GM19025 (cell line): ENCODE measurements around the gene MIR17HG.
"Not testable (repeated sequence)": the region's sequence is repeated elsewhere in the genome, so short reads cannot be mapped to it uniquely, and the experiment has no call there.

ENCODE experiments used
- ATAC-seq: cut with Tn5 transposase; IDR thresholded peaks from one replicate; pipeline ENCODE4 v1.9.1; 2021; ENCODE audit warnings: mild to moderate bottlenecking, low read depth, moderate library complexity; ENCODE audit not compliant: unreplicated experiment

Gene MIR17HG

DNA sequence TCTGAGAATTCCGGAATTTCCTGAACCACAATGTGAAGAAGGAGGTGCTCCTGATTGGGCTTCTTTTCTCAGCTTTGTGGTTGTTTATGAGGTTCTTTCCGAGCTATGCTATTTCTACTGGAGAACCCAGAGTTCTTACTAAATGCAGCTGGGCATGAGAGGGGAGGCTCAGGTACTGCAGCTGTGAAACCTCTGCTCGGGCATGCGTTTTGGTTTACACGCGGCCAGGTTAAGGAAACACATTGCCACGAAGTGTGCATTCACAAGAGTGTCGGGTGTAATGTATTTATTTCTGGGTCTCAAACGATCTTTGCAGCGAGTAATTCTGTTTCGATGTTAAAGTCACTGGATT lies 661 bp upstream of the MIR17HG start:
- peak; percentile 4 for ATAC-seq

DNA sequence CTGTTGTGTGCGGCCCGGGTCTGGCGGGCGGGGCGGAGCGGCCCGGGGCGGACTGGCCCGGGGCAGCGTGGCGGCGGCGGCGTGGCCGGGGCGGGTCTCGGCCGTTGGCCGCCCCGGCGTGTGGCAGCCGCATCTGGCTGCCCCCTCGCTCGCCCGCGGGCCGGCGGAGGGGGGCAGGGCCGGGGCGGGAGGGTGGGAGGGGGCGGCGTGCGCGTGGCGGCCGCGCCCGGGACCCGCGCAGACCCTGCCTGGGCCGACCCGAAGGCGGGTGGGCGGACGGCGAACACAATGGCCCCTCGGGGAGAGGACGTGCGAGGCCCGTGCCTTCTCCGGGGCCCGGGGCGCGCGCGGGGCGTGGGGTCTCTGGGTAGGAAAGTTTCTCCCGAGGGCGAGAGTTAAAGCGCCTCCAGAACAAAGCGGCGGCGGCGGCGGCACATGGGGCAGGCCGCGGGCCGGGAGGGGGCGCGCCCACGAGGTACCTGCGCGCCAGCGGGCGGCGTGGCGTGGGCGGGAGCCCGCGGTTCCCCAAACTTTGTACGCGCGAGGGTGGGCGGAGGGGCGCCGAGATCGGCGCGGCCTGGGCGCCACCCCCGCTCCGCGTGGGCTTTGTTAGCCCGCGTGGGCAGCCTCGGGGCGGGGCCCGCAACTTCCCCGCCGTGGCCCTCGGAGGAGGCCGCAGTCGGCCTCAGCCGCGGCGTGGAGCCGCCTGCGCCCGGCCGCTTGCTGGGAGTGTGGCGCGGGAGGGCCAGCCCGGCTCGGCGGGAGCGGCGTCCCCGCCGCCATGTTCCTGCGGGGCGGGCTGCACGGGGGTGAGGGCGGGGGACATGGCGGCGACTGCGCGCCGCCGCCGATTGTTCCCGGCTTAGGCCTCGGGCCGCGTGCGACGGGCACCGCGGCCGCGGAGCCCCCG lies 764 bp downstream of the MIR17HG start:
- peak; percentile 31 for ATAC-seq

DNA sequence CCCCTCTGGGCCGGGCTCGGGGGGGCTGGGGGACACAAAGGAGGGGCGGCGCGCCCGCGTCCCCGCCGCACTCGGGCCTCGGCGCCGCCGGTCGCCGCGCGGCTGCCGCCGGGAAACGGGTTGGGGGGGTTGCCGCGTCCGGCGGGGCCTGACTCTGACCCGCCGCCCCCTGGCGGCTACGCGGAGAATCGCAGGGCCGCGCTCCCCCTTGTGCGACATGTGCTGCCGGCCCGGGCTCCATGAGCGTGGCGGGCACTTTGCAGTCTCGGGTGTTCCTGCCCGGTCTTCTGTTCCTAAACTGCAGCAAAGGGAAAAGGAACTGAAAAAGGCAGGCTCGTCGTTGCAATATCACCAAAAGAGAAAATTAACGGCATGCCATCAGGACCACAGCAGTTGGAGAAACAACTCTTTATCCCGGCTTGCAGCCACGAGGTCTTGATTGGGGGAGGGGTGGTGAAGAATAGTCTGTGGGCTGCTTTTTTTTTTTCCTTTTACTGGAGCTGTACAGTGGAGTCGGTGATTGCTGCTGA lies 1.5 kb downstream of the MIR17HG start:
- peak; percentile 45 for ATAC-seq

DNA sequence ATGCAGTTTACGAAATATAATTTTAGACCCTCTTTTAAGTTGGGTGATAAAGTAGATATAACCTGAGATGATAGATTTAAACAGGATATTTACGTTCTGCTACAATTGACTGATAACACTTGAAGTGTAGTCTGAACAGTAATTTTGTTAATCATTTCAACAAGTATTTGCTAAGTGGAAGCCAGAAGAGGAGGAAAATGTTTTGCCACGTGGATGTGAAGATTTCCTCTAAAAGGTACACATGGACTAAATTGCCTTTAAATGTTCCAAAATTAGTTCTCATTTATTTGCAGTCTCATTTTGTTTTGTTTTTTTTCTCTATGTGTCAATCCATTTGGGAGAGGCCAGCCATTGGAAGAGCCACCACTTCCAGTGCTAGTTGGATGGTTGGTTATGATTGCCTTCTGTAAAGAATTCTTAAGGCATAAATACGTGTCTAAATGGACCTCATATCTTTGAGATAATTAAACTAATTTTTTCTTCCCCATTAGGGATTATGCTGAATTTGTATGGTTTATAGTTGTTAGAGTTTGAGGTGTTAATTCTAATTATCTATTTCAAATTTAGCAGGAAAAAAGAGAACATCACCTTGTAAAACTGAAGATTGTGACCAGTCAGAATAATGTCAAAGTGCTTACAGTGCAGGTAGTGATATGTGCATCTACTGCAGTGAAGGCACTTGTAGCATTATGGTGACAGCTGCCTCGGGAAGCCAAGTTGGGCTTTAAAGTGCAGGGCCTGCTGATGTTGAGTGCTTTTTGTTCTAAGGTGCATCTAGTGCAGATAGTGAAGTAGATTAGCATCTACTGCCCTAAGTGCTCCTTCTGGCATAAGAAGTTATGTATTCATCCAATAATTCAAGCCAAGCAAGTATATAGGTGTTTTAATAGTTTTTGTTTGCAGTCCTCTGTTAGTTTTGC lies 2.8 kb downstream of the MIR17HG start:
- no peak for ATAC-seq

DNA sequence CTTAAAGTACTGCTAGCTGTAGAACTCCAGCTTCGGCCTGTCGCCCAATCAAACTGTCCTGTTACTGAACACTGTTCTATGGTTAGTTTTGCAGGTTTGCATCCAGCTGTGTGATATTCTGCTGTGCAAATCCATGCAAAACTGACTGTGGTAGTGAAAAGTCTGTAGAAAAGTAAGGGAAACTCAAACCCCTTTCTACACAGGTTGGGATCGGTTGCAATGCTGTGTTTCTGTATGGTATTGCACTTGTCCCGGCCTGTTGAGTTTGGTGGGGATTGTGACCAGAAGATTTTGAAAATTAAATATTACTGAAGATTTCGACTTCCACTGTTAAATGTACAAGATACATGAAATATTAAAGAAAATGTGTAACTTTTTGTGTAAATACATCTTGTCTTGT lies 3.6 kb downstream of the MIR17HG start:
- no peak for ATAC-seq

DNA sequence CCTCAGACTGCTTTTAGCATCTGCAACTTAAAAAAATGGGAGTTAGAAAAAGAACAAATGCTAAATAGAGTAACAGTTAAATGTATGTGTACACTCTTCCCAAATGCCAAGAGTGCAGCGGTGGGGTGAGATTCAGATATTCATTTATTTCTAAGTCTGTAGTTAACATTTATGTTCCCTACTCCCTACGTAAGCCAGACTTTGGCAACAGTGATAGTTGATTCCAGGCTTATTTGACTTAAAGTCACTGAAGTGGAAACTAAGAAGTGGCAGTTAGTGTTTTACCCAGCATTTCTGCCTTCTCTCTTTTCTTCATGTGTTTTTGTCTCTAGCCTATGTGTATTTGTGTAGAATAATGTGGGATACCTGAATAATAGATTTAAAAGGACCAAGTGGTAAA lies 4.5 kb downstream of the MIR17HG start:
- no peak for ATAC-seq

DNA sequence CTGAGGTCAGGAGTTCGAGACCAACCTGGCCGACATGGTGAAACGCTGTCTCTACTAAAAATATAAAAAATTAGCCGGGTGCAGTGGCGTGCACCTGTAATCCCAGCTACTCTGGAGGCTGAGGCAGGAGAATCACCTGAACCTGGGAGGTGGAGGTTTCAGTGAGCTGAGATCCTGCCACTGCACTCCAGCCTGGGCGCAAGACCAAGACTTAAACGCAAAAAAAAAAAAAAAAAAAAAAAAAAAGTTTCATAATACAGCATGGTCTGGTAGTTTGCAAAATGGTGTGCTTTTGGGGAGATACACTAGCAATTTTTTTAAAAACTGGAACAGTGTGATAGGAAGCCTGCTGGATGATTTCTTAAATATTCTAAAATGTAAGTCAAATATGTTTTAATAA lies 5.4 kb downstream of the MIR17HG start:
- ATAC-seq, result not testable (repeated sequence)

DNA sequence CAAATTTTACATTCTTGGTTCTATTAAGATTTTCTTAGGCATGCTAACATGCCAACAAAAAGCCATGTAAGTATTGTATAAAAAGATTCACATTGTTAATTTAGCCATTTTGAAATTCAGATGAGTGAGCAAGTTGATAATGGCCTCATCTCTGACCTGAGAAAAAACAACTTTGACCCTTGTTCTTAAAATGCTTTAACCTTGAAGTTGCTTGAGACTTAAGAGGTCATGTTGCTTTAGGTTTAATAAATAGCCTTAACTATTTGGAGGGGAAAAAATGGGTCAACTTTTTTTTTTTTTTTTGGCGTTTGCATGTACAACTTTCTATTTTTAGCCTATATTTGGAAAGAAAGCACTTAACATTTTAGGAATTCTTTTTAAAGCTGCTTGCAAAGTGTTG lies 6.0 kb downstream of the MIR17HG start:
- ATAC-seq, result no peak

DNA sequence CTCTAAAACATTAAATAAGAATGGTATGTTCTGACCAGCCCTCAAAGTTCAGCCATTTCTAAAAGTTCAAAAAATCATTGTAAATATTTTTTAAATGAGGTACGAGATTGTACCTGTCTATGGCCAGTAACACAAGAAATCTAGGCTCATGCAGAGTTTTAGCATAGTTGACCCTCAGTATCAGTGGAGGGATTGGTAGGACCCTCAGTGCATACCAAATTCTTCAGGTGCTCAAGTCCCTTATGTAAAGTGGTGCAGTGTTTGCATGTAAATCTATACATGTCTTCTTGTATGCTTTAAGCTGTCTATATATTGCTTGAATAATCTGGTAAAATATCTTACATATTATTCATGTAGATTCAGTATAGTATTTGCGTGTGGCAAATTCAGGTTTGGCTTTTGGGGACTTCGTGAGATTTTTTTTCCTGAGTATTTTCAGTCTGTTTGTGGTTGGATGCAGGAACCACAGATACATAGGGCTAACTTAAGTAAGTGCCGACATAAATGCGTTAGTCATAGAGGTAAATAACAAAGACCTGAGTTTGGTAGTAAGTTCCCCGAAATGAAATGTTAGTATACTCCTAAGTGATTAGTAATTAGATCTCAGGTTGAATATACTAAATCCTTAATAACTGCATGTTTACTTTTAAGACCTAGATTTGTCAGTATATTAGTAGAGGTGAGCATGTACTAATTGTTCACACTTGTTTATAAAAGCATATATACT lies 7.8 kb downstream of the MIR17HG start:
- no peak for ATAC-seq

DNA sequence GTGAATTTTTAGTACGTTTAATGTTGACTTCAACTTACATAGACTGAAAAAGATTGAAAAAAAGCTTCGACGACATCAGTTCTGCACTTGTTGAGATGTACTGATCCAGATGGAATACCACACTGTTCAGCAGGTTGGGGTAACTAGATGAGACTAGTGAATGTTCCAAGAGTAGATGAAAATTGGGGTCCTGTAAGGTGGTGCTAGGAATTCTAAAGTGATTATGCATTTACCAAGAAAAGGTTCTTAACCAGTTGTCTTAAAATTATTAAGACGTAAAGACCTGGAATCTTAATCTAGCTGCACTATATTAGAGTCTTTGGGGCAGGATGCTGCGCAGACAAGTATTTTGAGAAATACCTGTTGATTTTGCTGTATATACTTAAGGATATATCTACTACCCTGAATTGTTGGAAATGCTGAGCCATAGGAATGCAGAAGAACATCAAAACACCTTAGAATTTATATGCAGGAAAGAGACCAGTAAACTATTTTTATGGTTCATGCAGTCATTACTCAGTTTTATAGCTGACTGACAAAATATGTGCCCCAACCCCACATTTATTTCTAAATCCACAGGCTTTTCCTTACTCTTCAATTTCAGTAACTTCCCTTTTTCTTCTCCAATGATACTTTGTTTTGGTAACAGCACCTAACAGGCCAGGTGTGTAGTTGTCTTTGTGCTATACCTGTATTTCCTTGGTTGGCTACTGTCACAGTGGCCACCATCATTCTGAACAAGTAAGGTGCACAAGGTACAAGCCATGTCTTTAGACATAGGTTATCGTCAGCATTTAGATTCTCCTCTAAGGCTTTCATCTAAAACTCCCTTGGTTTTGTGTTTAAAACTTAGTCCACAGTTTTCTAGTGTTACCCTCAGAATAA lies 8.6 kb downstream of the MIR17HG start:
- no peak for ATAC-seq

DNA sequence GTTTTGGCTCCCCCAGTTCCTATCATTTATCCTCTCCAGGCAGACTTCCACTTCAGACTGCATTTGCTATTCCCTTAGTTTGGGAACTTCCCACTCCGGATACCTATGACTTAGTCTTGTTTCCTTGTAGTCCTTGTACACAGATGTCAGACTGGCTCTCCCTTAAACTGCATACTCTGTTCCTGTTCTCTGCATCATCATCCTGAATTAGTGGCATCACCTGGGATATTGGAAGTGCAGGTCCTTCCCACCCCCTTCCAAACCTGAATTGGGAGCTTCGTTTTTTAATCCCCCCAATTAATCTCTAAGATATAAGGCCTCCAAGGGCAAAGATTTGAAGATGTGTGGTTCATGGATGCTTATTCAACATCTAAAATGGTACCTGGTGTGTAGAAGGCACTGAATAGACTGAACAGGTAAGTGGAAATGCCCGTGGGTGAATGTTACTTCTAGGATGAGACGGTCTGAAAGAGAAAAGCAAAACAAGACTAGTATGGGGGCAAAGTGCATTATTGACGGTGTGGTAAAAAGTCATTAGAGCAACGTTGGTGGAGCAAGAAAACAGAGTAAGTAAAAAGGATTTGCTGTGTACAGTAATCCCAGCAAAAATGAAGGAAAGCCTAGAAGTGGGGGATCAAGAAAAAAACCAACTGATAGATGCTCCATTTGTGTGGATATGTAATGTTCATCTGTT lies 9.6 kb downstream of the MIR17HG start:
- ATAC-seq, result no peak

DNA sequence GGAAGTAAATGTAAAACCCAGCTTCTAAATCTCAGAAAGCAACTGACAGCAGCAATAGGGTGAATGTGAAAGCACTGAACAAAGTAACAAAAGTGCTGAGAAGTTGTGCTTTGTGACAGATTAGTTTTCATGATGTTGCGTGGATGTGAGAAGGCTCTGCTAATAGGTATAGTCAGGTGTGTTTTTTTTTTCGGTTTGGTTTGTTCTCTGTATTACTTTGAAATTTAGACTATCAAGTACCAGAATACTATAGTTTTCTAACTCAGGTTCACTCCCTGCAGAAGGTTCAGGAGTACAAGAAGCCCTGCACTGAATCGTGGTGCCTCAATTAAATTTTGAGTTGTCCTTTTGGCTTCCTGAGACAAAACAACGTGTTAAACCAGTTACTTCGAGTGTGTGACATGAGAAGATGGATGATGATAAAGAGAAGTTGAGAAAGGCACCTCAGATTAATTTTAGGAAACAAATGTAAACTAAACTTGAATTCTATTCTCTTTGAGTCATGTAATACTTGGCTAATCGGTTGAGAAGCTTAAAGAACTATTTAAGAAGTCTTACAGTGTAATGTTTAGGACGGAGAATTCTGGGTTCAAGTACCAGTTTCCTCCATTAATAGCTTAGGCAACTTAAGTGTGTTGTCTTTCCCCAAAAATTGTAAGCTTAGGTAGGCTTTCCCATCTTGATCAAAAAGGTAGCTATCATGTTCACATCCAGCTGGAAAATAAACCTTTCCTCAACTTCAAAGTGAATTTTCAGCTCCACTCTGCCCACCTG lies 10.3 kb downstream of the MIR17HG start:
- no peak for ATAC-seq

DNA sequence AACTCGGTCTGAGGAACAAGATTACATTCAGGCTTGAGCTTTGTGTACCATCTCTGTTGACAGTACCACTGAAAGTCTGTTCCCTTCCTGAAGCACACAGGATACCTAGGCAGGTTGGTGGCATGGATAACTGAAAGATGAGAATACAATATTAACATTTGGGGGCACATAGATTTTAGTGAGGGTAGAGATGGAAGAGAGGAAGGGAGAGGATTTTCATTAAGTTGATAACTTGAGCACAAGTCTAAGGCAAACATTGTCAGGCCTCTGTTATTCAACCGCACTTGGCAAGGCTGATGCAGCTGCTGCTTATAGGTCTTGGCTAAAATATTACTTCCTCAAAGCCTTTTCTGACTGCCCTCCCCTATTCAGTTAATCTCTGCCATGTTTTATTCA lies 10.9 kb downstream of the MIR17HG start:
- no peak for ATAC-seq

DNA sequence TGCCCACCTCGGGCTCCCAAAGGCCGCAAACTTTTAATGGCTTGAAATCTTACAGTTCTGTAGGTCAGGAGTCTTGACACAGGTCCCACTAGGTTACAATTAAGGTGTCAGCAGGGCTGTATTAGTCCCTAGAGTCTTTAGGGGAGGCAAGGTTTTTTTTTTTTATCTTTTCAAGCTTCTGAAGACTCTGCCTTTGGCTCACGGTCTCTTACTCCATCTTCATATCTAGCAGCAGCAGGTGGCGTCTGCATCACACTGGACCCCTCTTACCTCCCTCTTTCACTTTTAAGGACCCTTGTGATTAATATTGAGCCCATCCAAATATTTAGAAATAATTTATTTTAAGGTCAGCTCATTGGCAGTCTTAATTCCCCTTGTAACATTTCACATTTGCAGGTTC lies 11.6 kb downstream of the MIR17HG start:
- ATAC-seq, result no peak

DNA sequence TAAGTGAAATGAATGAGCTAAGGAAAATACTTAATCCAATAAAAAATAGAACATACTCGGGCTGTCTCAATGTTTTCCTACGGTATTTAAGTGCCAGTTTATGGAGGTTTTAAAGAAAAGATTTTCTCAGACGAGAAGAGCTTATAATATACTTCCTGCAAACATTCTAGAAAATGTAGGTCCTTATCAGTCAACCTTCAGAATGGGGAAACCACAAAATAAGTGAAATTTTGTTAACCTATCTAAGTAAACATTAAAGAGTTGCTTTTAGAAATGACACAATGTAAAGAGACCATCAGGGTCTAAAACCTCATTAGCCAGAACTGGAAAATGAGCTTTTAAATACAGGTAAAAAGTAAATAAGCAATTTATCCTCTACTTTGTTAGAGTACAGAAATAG lies 12.1 kb downstream of the MIR17HG start:
- ATAC-seq, result no peak

DNA sequence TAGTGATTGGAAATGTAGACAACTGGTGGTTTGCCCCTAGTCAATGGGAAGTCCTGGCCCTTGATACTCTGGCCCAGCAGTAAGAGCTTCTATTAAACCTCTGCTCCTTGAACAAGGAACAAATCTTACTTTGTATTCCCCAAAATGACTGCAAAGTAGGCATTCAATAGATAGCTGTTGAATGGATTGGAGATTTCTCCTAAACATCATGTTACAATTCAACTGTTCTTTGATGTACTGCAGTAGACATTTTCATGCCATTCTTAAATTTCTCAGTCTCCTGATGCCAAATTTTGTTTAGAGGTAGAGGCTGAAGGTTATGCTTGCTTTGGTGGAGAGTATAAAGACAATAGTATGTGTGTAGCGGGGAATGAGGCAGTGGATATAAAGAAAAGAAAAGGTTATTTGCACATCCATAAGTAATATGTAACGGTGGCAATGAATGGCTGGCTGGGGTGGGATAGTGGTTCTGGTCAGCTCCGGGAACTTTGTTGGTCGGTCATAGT lies 12.8 kb downstream of the MIR17HG start:
- no peak for ATAC-seq

DNA sequence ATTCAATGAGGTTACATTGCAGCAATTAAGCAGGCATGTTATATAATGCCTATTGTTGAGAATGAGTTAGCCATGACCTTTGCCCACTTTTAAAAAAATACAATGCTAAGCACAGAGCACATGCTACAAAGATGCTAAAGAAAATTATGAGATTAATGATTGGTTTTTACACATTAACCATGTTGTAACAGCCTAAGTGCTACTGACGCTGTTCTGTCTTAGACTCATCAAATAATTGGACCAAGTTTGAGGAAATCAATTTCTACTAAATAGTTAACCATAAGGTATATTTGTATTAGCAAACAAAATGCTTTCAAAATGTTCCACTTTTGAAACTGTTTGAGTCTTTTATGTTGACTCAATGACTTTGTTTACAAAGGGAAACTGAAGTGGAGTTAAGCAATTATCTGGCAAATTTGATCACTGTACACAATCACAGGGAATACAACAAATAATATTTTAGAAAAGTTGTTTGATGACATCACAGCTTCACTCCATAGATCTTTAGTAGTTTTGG lies 14.3 kb downstream of the MIR17HG start:
- no peak for ATAC-seq

DNA sequence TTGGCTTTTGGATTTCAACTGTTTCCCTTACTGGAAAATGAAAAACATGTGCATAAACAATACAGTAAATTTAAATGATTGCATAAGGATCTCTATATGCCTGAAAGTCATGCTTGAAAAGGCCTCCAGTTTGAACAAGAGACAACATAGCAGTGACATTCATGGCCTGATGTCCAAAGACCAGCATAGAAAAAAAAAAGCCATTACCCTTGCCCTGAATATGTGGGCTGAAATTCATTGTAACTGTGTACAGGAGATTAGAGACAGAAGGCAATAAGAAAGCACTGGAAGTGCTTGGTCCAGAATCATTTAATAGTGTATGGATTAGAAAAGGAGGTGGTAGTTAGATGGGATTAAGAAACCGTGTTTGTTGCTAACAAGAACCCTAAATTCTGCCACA lies 15.4 kb downstream of the MIR17HG start:
- ATAC-seq, result no peak
